Limb (tissue), 2 donors: Measurements from ENCODE around the gene PSMA2.
"Not testable (repeated sequence)": the region's sequence is repeated elsewhere in the genome, so short reads cannot be mapped to it uniquely, and the experiment has no call there.

Experiments
- DNase-seq, 2 donors: peaks; one replicate each; pipeline ENCODE4 v3.0.0-alpha.2; 2016; ENCODE audit errors: extremely low spot score in 2 of 2

Gene PSMA2

GRCh38 chr7:42907316-42907715, 24.7 kb downstream of the PSMA2 start:
- DNase-seq = no peak

DNA sequence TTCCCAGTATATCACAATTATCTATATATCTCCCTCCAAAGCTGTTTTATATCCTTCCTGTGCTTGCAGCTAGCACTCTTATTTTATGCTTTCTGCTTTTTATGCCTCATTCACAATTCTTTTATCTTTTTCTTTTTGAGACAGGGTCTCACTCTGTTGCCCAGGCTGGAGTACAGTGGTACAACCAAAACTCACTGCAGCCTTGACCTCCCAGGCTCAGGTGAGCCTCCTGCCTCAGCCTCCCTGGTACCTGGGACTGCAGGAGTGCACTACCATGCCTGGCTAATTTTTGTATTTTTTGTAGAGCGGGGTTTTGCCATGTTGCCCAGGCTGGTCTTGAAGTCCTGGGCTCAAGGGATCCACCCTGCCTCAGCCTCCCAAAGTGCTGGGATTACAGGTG, 25.8 kb downstream of the PSMA2 start:
- DNase-seq = no peak

DNA sequence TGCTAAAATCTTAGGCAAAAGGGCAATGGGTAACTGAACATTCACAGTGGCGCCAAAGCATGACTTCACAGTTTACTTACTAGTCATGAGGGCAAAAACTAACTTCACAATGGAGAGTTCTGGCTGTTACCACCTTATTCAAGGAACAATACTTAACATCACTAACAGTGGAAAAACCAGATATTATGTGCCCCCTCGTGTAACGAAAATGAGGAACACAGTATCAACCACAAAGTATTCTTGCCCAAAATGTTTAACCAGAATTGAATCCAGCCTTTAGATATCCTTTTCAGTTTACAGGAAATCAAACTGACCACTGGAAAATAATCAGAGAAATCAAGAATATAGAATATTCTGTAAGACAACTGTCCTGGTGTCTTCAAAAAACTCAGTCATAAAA, 29.6 kb downstream of the PSMA2 start:
- no peak for DNase-seq

- no peak for DNase-seq
Measured at GRCh38 chr7:42900842-42901241, 31.1 kb downstream of the PSMA2 start.

- no peak for DNase-seq
Measured at GRCh38 chr7:42893346-42894240, 38.4 kb downstream of the PSMA2 start.

DNA sequence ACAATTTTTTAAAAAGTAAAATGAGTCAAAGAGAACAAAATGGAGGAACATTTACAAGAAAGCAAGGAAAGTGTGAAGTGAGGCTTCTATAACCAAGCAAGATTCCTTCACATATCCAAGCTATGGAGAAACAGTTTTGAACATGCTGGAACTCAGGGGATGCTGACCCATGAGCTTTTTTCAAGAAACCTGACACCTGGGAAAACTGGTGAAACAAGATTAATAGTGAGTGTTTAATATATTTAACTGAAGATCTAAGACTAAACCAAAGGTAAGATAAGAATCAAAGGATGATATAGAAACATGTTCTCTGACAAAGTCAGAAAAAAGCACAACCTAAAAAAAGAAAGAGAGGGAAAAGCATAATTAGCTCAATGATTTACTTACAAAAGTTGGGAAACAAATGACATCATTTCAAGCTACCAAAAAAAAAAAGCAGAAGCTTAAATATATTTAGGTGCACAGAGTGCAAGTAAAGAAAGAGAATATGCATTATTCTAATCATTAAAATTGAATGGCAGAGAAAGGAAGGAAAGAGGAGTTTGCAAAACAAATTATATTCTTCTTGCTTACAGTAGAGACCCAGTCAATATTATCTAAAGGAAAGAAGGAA, 45.0 kb downstream of the PSMA2 start:
- DNase-seq = no peak

GRCh38 chr7:42886129-42886528, 45.8 kb downstream of the PSMA2 start:
- peak in 1 of 2 donors; percentile 24 for DNase-seq

DNA sequence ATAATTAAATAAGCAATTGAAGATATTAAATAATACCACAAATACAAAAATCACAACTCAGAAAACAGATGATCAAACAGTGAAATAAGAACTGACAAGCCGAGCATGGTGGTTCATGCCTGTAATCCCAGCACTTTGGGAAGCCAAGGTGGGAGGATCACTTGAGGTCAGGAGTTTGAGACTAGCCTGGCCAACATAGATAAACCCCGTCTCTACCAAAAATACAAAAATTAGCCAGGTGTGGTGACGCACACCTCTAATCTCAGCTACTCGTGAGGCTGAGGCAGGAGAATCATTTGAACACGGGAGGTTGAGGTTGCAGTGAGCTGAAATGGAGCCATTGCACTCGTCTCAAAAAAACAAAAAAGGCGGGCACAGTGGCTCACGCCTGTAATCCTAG, 46.8 kb downstream of the PSMA2 start:
- not testable (repeated sequence) for DNase-seq

DNA sequence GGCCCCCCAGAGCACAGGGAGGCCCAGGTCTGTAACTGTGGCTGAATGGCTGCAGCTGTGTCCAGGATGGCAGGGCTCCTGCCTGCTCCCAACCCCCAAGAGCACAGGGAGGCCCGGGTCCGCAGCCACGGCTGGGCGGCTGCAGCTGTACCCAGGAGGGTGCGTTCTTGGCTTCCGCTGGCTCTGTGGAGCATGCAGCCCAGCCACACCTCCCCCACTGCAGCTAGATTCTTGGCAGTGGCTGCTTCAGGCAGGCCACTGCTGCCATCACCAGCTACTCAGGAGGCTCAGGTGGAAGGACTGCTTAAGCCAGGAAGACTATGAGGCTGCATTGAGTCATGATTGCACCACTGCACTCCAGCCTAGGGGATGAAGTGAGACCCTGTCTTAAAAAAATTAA, 48.0 kb downstream of the PSMA2 start:
- DNase-seq = peak in 1 of 2 donors; percentile 45

DNA sequence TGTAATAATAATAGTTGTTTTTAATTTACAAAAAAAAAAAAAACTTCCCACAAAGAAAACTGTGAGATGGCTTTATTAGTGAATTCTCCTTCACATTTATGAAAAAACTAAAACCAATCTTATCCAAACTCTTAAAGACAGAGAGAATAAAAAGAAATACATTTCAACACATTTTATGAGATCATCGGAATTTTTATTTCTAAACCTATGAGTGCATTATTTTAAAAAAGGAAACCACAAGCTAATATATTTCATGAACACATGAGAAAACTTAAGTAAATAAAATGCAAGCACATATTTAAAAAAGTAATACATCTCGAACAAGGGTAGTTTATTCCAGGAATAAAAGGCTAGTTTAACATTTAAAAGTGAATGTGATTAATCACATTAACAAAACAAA, 51.6 kb downstream of the PSMA2 start:
- DNase-seq = no peak

DNA sequence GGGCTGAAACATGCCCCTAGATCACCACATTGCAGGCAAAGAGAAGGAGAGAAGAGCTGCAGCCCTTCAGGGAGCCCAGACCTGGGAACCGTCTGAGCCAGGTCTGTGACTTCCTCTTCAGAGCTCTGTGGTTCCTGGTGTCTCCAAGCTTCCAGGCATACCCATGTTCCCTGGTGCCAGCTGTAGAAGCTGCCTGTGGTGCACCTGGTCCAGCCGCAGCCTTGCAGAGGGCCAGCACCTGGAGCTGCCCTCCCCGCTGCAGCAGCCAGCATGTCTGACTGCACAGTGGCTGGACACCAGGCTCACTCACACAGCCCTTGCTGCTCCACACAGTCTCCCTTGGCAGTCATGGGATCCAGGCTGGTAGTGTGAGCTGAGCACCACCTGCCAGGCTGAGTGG, 53.7 kb downstream of the PSMA2 start:
- no peak for DNase-seq

DNA sequence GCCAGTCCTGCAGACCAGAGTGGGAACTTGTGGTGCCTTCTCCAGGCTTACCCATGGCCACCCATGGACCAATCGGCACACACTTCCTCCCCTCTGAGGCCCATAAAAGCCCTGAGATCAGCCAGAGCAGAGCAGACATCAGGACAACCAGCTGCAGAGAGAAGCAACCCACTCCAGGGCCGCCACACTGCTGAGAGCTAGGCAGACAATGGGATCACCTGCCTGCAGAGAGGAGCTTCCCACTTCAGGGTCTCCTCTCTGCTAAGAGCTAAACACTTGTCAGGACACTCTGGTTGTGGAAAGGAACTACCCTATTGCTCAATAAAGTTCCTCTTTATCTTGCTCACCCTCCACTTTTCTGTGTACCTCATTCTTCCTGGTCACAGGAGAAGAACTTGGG, 54.1 kb downstream of the PSMA2 start:
- no peak for DNase-seq

GRCh38 chr7:42876182-42877068, 55.5 kb downstream of the PSMA2 start:
- peak; percentile 50 to 68 for DNase-seq

DNA sequence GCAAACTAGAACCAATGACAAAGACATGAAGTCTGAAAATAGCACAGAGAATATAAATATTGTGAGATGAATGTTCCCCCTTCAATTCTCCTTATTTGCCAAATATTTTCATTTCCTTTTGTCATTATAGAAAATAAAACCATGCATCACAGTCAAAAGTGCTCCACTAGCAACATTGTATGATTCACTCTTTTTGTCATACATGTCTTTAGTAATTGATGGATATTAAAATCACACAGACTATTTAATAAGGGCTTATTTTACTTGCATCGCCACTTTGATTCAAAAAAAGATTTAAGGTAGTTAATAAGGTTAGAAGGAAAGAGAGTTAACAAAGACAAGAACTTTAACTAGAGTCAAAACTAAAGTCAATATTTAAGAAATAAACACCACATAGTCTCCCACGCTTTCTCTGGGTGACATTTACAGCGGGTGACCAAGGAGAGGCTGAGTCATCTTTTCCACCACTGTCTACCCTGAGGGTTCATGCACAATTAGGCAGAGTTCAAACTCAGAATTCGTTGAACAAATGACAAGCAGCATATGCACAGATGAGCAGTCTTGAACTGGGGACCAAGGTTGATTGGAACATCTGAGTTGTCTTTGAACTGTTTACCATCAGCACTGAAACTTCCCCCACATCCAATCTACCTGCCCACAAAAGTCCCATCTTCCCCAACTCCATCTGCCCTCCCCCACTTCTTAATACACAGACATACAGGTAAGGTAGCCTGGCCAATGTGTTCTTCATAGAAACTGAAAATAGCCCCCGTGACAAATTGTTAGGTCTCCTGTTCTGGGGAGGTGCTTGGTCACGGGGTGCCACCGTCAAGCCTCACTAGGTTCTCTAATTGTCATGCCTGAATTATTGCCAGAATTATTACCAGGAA, 62.6 kb downstream of the PSMA2 start:
- DNase-seq = no peak

- no peak for DNase-seq
Measured at GRCh38 chr7:42868480-42868879, 63.5 kb downstream of the PSMA2 start.
